Suppressor macrophage treated with lipopolysaccharide for 1 hour (primary cell): Measurements from ENCODE around the gene ARGLU1.

ENCODE experiments used
- DNase-seq, 3 donors: peaks; one replicate each; pipeline ENCODE4 v3.0.0-alpha.2; 2020 to 2022

ARGLU1 gene

GRCh38 chr13:106540613-106541012 is 27.3 kb downstream of the ARGLU1 start:
- no peak for DNase-seq

GRCh38 chr13:106537521-106537920 is 30.4 kb downstream of the ARGLU1 start:
- DNase-seq, result no peak

GRCh38 chr13:106536244-106537034 is 31.5 kb downstream of the ARGLU1 start:
- peak; percentile 92 to 97 (median 96) for DNase-seq

DNA sequence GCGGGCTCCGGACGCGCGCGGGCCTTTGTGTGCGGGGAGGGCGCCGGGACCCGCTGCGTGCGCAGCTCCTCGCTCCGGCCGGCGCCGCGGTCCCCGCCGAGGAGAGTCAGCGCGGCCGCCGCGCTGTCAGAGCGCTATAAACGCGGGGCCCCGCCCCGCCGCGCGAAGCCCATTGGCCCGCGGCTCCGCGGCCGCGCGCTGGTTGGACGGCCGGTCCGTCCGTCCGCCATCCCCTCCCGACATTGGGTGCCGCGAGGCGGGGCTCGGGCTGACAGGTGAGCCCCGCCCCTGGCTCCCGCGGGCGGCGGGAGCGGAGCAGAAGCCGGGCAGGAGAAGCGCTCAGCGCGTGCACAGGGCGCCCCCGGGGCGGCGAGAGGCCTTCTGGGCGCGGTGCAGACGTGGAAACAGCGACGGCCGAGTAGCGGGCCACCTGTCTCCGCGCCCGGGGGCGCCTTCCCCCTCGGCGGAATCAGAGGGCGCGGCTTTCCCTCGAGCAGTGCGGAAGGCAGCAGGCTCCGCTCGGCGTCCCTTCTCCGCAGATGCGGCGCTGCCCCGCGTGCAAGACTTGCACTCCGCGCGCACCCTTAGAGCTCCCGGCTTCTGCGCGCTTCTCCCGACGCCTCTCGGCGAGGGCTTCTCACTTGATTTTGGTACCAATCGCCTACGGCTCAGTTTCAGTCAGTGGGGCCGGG is 32.2 kb downstream of the ARGLU1 start, which contains the start of gene EFNB2:
Gene EFNB2, minus strand, starts transcription at position 111 of the 692 bp plus-strand sequence. CDS start 698 bp downstream, outside the sequence.
- peak; percentile 92 to 98 (median 97) for DNase-seq

GRCh38 chr13:106534639-106535551 is 33.0 kb downstream of the ARGLU1 start:
- DNase-seq, result no peak

DNA sequence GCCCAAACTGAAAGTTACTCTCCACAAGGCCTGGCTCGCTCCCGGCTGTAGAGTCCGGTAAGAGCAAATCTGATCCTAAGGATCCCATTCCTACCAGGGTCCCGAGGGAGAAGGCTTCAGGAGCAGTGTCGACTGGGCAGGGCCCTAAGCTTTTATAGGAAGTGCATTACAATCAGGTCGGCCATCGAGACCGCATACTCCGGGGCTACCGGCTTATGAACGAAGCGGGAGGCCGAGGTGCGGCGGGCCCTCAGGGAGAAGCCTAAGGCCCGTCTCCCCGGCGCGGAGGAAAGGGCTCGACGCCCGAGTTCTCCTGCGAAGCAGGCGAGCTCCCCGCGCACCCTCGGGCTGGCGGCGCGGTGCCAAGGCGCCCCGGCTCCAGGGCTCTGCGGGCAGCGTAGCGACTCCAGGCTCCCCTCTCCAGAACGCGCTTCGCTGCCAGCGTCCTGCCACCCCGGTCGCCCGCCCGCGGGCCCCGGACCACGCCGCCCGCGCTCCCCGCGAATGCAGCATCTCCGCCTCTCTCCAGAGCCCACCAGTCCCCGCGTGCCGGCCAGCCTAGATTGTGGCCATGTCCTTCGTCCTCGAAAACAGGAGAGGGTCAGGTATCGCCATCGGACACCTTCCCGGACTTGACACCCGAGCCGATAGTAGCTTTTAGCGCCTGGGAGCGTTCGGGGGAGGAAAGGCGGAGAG is 33.8 kb downstream of the ARGLU1 start:
- peak in 2 of 3 donors; percentile 14 to 37 for DNase-seq

- peak; percentile 73 to 89 (median 78) for DNase-seq
These were observed 34.6 kb downstream of the ARGLU1 start for GRCh38 chr13:106533101-106533942.

DNA sequence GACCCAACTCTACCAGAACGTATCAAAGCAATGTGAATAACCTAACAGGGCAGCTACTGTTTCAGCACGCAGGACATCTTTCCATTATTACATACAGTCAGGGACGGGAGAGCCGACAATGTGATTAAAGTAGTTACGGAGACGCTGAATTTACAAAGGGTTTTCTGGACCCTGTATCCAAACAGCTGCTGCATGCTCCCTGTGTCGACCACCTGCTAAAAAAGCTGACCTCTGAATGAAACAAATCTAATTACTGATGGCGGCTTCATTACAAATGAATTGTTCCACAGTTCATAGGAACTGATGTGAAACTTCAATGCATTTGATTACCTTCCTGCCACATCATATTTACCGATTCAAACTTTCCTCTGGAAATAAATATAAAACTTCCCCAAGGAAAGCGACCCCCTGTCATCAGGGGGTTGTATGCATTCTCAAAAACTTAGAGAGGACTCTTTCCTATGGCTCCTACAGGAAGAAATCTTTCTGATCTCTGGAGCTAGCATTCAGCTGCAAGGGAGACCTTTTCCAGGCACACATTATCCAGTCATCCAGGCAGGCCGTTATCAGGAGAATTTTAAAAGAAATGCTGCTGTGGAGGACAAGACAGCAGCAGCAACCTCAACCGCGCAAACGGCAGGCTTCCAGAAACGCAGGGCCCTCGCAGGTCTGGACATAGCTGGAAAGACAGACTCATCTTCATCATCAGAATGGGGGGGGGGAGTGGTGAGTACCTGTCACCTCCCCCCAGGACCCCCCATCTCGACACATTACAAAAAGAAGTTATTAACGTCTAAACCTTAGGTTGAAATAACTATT is 35.6 kb downstream of the ARGLU1 start:
- DNase-seq, result no peak

- no peak for DNase-seq
These were observed 36.9 kb downstream of the ARGLU1 start for GRCh38 chr13:106530980-106531481.

DNA sequence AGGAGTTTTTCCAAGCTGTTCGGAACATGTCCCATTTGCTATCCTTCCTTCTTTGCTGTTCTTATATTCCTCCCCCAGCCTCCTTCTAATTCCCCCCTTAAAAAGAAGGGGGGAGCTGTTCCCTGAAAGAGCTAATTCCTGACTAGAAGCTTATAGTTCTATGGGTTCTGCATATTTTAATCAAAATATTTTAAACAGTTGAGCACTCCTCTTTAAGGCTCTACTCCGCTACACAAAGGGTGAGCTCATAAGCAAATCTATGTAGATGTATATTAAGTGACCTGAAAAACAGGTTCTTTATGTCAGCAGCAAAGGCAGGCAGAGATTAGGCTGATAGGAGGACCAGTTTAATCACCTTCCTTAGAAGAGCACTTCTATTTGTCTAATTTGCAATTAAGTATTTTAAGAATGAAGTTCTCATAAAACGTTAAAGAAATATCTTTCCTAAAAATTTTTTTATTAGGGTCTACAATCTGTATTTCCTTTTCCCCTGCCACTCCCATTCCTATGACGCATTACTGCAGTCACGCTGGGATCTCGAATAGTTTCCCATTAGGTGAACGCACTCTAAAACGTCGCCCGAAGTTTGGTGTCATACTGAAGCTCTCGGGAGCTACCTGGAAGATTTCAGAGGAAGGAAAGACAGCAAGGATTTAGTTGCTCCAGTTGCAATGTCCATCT is 37.6 kb downstream of the ARGLU1 start:
- DNase-seq, result no peak

DNA sequence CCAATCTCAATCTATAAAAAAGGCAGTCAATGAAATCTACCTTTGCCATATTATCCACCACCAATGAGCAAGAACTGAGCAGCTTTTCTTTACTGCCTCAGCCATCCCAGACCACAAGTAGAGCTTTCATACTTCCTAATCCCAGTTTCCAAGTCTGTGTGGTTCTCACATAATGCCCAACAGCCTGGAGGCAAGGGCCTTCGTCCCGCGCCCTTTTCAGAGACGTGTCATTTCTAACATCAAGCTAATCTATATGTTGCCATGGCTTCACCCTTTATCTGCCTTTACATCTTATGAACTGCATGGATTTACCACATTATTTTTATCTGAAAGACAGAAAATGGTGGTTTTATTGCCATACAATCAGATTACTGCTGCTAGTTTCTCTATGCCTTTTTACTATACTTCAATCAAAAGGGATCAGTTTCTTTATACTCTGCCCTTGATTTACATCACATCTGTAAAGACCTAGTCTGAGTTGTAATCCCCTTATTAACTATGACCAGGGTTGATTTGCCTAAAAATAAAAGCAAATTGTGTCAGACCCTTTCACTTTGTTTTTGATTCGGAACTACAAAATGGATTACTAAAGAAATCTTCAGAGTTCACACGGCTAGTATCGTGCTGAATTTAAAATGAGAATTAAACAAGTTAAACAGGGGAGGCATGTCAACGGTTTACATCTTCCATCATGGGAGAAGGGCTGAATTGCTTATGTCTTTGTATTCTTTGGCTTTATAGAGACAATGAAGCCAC is 38.3 kb downstream of the ARGLU1 start:
- no peak for DNase-seq

- no peak for DNase-seq
These were observed 39.1 kb downstream of the ARGLU1 start for GRCh38 chr13:106528718-106529414.

- DNase-seq, result no peak
These were observed 40.1 kb downstream of the ARGLU1 start for GRCh38 chr13:106527826-106528225.

DNA sequence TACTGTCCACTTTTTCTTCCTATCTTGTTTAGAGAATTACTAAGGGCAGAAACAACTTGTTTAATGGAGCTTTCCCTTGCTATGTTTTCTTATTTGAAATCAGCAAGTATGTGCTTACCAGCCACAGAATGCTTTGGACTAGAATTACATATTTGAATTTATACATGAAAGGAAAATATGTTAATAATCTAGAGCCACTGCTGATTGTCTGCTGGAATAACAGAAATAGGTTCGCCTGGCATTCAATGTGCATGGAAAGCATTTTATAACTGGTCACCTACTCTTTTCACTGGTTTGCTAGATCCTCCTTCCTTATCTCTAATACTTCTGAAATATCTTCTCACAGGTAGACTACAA is 40.5 kb downstream of the ARGLU1 start:
- no peak for DNase-seq

- no peak for DNase-seq
These were observed 41.0 kb downstream of the ARGLU1 start for GRCh38 chr13:106526738-106527444.

DNA sequence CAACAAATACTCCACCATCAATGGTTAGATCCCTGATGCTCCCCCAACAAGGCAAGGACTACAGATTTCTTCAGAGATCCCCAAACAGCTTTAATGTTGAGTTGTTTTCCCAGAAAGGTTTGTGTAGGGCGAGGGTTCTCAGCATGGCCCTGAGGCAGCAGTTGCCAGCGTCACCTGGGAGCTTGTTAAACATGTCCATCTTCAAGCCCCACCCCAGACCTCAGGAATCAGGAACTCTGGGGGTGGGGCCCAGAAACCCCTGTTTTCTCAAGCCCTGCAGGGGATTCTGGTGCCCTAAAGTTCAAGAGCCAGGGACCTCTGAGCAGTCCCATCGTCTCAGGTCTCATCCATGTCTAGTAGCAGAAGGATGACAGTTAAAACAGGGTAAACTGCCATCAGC is 42.1 kb downstream of the ARGLU1 start:
- DNase-seq, result no peak

DNA sequence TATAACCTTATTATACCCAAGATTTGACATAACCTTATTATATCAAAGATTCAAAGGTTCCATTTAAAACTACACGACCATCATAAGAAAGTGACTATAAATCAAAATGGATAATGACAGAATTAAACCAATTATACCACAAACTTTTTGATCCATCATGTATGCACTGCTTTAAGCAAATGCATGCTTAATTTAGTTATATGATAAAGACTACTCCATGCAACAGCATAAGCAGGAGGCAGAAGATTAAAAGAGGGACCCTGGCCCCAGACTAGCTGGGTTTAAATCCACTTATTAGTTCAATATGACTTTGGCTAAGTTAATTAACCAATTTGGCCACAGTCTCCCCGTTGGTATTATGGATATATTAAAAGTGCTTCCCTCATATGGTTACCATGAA is 43.8 kb downstream of the ARGLU1 start:
- no peak for DNase-seq

- no peak for DNase-seq
These were observed 44.4 kb downstream of the ARGLU1 start for GRCh38 chr13:106523576-106523975.
